Measurements from ENCODE around the gene DYNLT2B.

DNA sequence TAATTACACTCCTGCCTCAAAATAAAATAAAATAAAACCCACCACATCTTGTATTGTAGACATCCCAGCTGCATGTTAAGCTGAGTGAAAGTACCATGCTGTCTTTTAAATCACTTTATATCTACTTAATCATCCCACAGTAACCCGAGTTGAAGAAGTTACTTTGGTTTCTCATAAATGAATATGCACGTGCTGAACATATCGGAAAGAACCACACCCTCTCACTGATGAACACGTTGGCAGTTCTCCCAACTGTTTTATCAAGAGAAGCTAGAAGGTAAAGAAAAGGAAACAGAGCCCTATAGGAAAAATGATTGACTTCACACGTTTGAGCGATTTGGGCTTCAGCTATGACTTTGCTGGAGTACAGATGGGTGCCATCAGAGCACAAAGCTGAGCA lies 36.1 kb upstream of the DYNLT2B start:
- TF ChIP-seq, protein P1, sequence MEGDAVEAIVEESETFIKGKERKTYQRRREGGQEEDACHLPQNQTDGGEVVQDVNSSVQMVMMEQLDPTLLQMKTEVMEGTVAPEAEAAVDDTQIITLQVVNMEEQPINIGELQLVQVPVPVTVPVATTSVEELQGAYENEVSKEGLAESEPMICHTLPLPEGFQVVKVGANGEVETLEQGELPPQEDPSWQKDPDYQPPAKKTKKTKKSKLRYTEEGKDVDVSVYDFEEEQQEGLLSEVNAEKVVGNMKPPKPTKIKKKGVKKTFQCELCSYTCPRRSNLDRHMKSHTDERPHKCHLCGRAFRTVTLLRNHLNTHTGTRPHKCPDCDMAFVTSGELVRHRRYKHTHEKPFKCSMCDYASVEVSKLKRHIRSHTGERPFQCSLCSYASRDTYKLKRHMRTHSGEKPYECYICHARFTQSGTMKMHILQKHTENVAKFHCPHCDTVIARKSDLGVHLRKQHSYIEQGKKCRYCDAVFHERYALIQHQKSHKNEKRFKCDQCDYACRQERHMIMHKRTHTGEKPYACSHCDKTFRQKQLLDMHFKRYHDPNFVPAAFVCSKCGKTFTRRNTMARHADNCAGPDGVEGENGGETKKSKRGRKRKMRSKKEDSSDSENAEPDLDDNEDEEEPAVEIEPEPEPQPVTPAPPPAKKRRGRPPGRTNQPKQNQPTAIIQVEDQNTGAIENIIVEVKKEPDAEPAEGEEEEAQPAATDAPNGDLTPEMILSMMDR (IDR thresholded peaks at IDR 0.05): no peak
- TF ChIP-seq POLR2A (IDR thresholded peaks at IDR 0.05): no peak
- TF ChIP-seq POLR2AphosphoS5 (IDR thresholded peaks at IDR 0.05): no peak

All from transverse colon (tissue), 4 donors.